K562 (cell line): ENCODE measurements around the gene STX18. TPM values are rescaled to one million over a fixed set of nuclear protein-coding genes. Genes with fewer than 3 reads are reported as not detected.

Source experiments
- ATAC-seq: fragments of 200-7000 bp; cut with Tn5 transposase; 3 replicates; pipeline ENCODE4 v1.9.1; 2020; ENCODE audit warnings: moderate library complexity
- BruUV-seq: library from RNA; stranded (reverse); fragments of 400-500 nt; replicated peaks from 2 replicates; lab custom pipeline; 2021; lab: Mats Ljungman, UMichigan
- CTCF ChIA-PET: fragments of 300-600 bp; formaldehyde crosslinking; extraction: SDS; loops from one replicate; lab custom pipeline; 2021; ENCODE audit warnings: low intra/inter-chr PET ratio; lab: Yijun Ruan, JAX
- POLR2A ChIA-PET: fragments of 300-600, 350-650 bp; sonication (Branson Sonifier 250); formaldehyde crosslinking; extraction: SDS; loops from one replicate; lab custom pipeline; 2021; ENCODE audit warnings: antibody characterized with exemption, inconsistent platforms; lab: Yijun Ruan, JAX
- DNase-seq, 4 experiments: peaks; one replicate each; pipeline versions ENCODE4 v3.0.0 to v3.0.0-alpha.2; 2011 to 2018; ENCODE audit warnings: low spot score in 3 of 4, mixed read lengths in 3 of 4; ENCODE audit errors: extremely low read depth in 1 of 4
- FAIRE-seq: peaks from 2 replicates; lab custom pipeline; 2011; peaks lifted over from hg19 to GRCh38; lab: Jason Lieb, UNC
- H2AFZ ChIP-seq: 2 replicates; pipeline ENCODE4 v1.6.0; 2011; ENCODE audit warnings: low read depth, low read length, control low read depth, inconsistent platforms
- H3K27ac ChIP-seq: fragments of 200-600 bp; 3 replicates; pipeline ENCODE4 v1.8.0; 2011; ENCODE audit warnings: low read depth, mild to moderate bottlenecking, control low read depth, inconsistent platforms, low read length, moderate library complexity, mixed read lengths; ENCODE audit errors: extremely low read depth
- H3K27me3 ChIP-seq, 2 experiments: fragments of 300-600 bp in 1 of 2; 2 replicates in 1 of 2; 3 replicates in 1 of 2; pipeline versions ENCODE4 v1.6.0 to v1.8.0; 2011; ENCODE audit warnings: inconsistent platforms in 2 of 2, low read length in 2 of 2, mild to moderate bottlenecking in 1 of 2, mixed read lengths in 1 of 2, moderate library complexity in 1 of 2; ENCODE audit not compliant: control insufficient read depth in 2 of 2, insufficient read depth in 2 of 2
- H3K36me3 ChIP-seq: fragments of 300-600 bp; 3 replicates; pipeline ENCODE4 v1.8.0; 2011; ENCODE audit warnings: mild to moderate bottlenecking, low read length, inconsistent platforms; ENCODE audit not compliant: control insufficient read depth, insufficient read depth
- H3K4me1 ChIP-seq, 2 experiments: fragments of 200-600 bp in 1 of 2; replicated peaks in 1 of 2; 2 replicates in 1 of 2; 3 replicates in 1 of 2; pipeline versions ENCODE4 v1.5.1 to v1.8.0; 2011; ENCODE audit warnings: inconsistent platforms in 2 of 2, low read length in 2 of 2, mild to moderate bottlenecking in 1 of 2, mixed read lengths in 1 of 2, moderate library complexity in 1 of 2; ENCODE audit not compliant: control insufficient read depth in 2 of 2, insufficient read depth in 2 of 2
- H3K4me2 ChIP-seq: 2 replicates; pipeline ENCODE4 v1.6.1; 2011; ENCODE audit warnings: low read length, control low read depth, inconsistent platforms, mixed read lengths; ENCODE audit not compliant: insufficient read depth
- H3K4me3 ChIP-seq: fragments of 200-600 bp; sonication (generic), shearing (Covaris generic); 2 replicates; pipeline ENCODE4 v1.5.1; 2016; ENCODE audit warnings: control low read depth, inconsistent platforms
- H3K79me2 ChIP-seq: fragments of 200-600 bp; 3 replicates; pipeline ENCODE4 v1.8.0; 2011; ENCODE audit warnings: low read length, inconsistent platforms; ENCODE audit not compliant: control insufficient read depth, insufficient read depth
- H3K9ac ChIP-seq, 2 experiments: 2 replicates each; pipeline versions ENCODE4 v1.6.0 to v1.6.1; 2011; ENCODE audit warnings: low read depth in 2 of 2, low read length in 2 of 2, control low read depth in 1 of 2, inconsistent platforms in 1 of 2, mild to moderate bottlenecking in 1 of 2, mixed read lengths in 1 of 2; ENCODE audit not compliant: insufficient read depth in 1 of 2
- H3K9me1 ChIP-seq: one replicate; pipeline ENCODE4 v1.6.0; 2011; ENCODE audit warnings: inconsistent platforms, mild to moderate bottlenecking, low read length, moderate library complexity; ENCODE audit not compliant: control insufficient read depth, insufficient read depth
- H3K9me3 ChIP-seq: replicated peaks from 2 replicates; pipeline ENCODE4 v1.5.1; 2011; ENCODE audit warnings: low read depth, low read length, inconsistent platforms; ENCODE audit not compliant: control insufficient read depth, insufficient read depth
- H4K20me1 ChIP-seq: replicated peaks from 2 replicates; pipeline ENCODE4 v1.6.1; 2011; ENCODE audit warnings: low read length, inconsistent platforms, mixed read lengths; ENCODE audit not compliant: control insufficient read depth, insufficient read depth
- CHD1 ChIP-seq: fragments of 200-600 bp; sonication (generic); IDR thresholded peaks from one replicate; pipeline ENCODE4 v1.6.1; 2012; ENCODE audit warnings: mild to moderate bottlenecking, moderate library complexity, low read length, inconsistent platforms
- COPS2 ChIP-seq: fragments of 450-650 bp; conservative IDR thresholded peaks from 2 replicates; pipeline ENCODE4 v1.6.1; 2016; ENCODE audit warnings: mild to moderate bottlenecking, moderate library complexity
- E2F3 ChIP-seq: fragments of 250-450 bp; sonication (Bioruptor Pico); IDR thresholded peaks from 2 replicates; pipeline ENCODE4 v1.4.0; 2020; ENCODE audit warnings: mild to moderate bottlenecking
- ELK1 ChIP-seq: sonication (generic); formaldehyde crosslinking; IDR thresholded peaks from 2 replicates; pipeline ENCODE4 v1.8.1; 2022; ENCODE audit warnings: missing genetic modification reagents
- MCM2 ChIP-seq: fragments of 450-650 bp; IDR thresholded peaks from 2 replicates; pipeline ENCODE4 v1.6.1; 2017; ENCODE audit warnings: low read depth, mild to moderate bottlenecking
- NFATC3 ChIP-seq: fragments of 450-650 bp; IDR thresholded peaks from 2 replicates; pipeline ENCODE4 v1.6.1; 2017; ENCODE audit warnings: mild to moderate bottlenecking
- NR2F6 ChIP-seq: fragments of 450-650 bp; formaldehyde crosslinking; IDR thresholded peaks from 2 replicates; pipeline ENCODE4 v1.4.0; 2020; ENCODE audit warnings: mild to moderate bottlenecking
- OTX1 ChIP-seq: fragments of 450-650 bp; formaldehyde crosslinking; IDR thresholded peaks from 2 replicates; pipeline ENCODE4 v1.4.0; 2022; ENCODE audit warnings: mild to moderate bottlenecking
- RCOR1 ChIP-seq, 2 experiments: IDR thresholded peaks; 2 replicates each; pipeline ENCODE4 v1.6.1; 2012; ENCODE audit warnings: low read depth in 2 of 2, low read length in 2 of 2, borderline replicate concordance in 1 of 2, improper control_type of control experiment in 1 of 2
- SP2 ChIP-seq: IDR thresholded peaks from 2 replicates; pipeline ENCODE4 v1.6.1; 2011; ENCODE audit warnings: mild to moderate bottlenecking, low read depth, low read length, moderate library complexity; ENCODE audit not compliant: poor library complexity, severe bottlenecking; ENCODE audit errors: extremely low read depth
- STAT5B ChIP-seq: fragments of 250-450 bp; sonication (Bioruptor Pico); IDR thresholded peaks from 2 replicates; pipeline ENCODE4 v1.8.0; 2021; ENCODE audit warnings: mild to moderate bottlenecking, inconsistent platforms
- TCF3 ChIP-seq: sonication (generic); formaldehyde crosslinking; IDR thresholded peaks from 2 replicates; pipeline ENCODE4 v1.4.0; 2020; ENCODE audit warnings: mild to moderate bottlenecking, missing genetic modification reagents
- TFAM ChIP-seq: fragments of 250-450 bp; sonication (Bioruptor Pico); conservative IDR thresholded peaks from 2 replicates; pipeline ENCODE4 v1.5.0; 2021; ENCODE audit warnings: mild to moderate bottlenecking, moderate library complexity
- ZNF197 ChIP-seq: fragments of 200-800 bp; sonication (Bioruptor generic); IDR thresholded peaks from 2 replicates; pipeline ENCODE4 v1.6.1; 2016; ENCODE audit warnings: low read depth, missing genetic modification characterization, missing compliant biosample characterization
- ZNF224 ChIP-seq: sonication (generic); formaldehyde crosslinking; IDR thresholded peaks from 2 replicates; pipeline ENCODE4 v1.8.0; 2022; ENCODE audit warnings: mild to moderate bottlenecking, missing genetic modification reagents
- ZNF347 ChIP-seq: fragments of 450-650 bp; formaldehyde crosslinking; IDR thresholded peaks from 2 replicates; pipeline ENCODE4 v1.4.0; 2020; ENCODE audit warnings: low read depth, mild to moderate bottlenecking, moderate library complexity
- WGBS: fragments of 100-300 bp; shearing (Covaris generic); methylation state at CpG from one replicate; pipeline ENCODE4 v1.1.6; 2016; ENCODE audit warnings: low coverage, mixed read lengths; ENCODE audit not compliant: insufficient coverage; ENCODE audit errors: missing lambda C conversion rate; 5-methylcytosine and 5-hydroxymethylcytosine counted together
- in situ Hi-C: fragments of 300-500 bp; cut with MboI; formaldehyde crosslinking; loops from 4 replicates; pipeline ENCODE4 v1.15.0; 2018; ENCODE audit warnings: inconsistent platforms, mixed read lengths
- intact Hi-C: fragments of 100-400 bp; cut with micrococcal nuclease; formaldehyde crosslinking; loops from 2 replicates; pipeline ENCODE4 v1.14.2; 2022
- polyA plus RNA-seq, 8 experiments: library from polyadenylated mRNA; depleted of rRNA in 4 of 8; stranded (reverse) in 5 of 8; unstranded in 3 of 8; fragments of >200 nt; fragmentation: Nextera tagmentation in 2 of 8; fragmentation: Illumina TruSeq in 1 of 8; extraction: Ambion mirVana in 2 of 8; extraction: Trizol in 1 of 8; gene quantifications; 2 replicates each; pipeline versions ENCODE4 v1.2.1 to v1.2.3, GENCODE V29; 2011 to 2014; ENCODE audit warnings: inconsistent platforms in 1 of 8, missing spikeins in 1 of 8
- total RNA-seq, 7 experiments: library from RNA; depleted of rRNA in 6 of 7; stranded (reverse); fragments of >200 nt in 6 of 7; fragmentation: Illumina TruSeq in 2 of 7; extraction: Trizol in 2 of 7; gene quantifications; 2 replicates each; pipeline versions ENCODE4 v1.2.1 to v1.2.3, GENCODE V29; 2011 to 2021; ENCODE audit warnings: low replicate concordance in 1 of 7
- TF ChIP-seq, protein P1 (sequence below): fragments of 450-650 bp; formaldehyde crosslinking; conservative IDR thresholded peaks from 2 replicates; pipeline ENCODE4 v1.4.0; 2022; ENCODE audit warnings: mild to moderate bottlenecking, missing genetic modification characterization

The STX18 gene
- total and polyA plus RNA-seq, 9 of the 15 experiments (the other 6 are each of a cell fraction or from before 2014, with no cell fraction given): 6.2 to 41.7 (median 22.7) TPM

GRCh38 chr4:4408132-4408523 lies 133.7 kb downstream of the STX18 start:
- Histone ChIP-seq H4K20me1 (peaks cover 14% of the 10 kb centered on the region), H2AFZ (no peak overlapping the region), H3K79me2 (no peaks in the 10 kb centered on the region), H3K4me3 (no peak overlapping the region), H3K9me3 (no peaks in the 10 kb centered on the region), H3K36me3 (no peaks in the 10 kb centered on the region), H3K4me2 (no peak overlapping the region), H3K4me1 (peaks cover 0 to 7% of the 10 kb centered on the region in 2 experiments; a peak in 2 of 5 replicates), H3K27me3 (peaks cover 47 to 96% of the 10 kb centered on the region in 2 experiments), H3K9ac (no peak overlapping the region), H3K9me1 (no peaks in the 10 kb centered on the region), H3K27ac (no peak overlapping the region)
- CTCF ChIA-PET: no interaction called here
- BruUV-seq: no TSS peak
- no peak for ATAC-seq
- no peak for FAIRE-seq
- no peak for DNase-seq
- 0% methylated on average over 12 of the region's 13 CpGs for WGBS
- POLR2A ChIA-PET: interaction anchor here (1.8 kb wide), 1 partner anchor 16 kb away, joined by 5 read pairs; no protein-coding TSS in a partner anchor
- intact Hi-C loops: no loop called here
- TF ChIP-seq E2F3 (CRISPR knock-in tag) (no peak), STAT5B (CRISPR knock-in tag) (no peak), ELK1 (CRISPR knock-in tag) (no peak), ZNF224 (CRISPR knock-in tag) (no peak), SP2 (no peak), ZNF197 (CRISPR knock-in tag) (no peak), MCM2 (no peak), CHD1 (no peak), TCF3 (CRISPR knock-in tag) (no peak), TFAM (CRISPR knock-in tag) (no peak), NFATC3 (no peak), OTX1 (CRISPR knock-in tag) (no peak), NR2F6 (no peak), COPS2 (no peak), ZNF347 (CRISPR knock-in tag) (no peak), RCOR1 (IDR thresholded peaks at IDR 0.05; ENCODE audit: borderline replicate concordance in 1 of 2, low read depth in 2 of 2, low read length in 2 of 2) (no peak)
- TF ChIP-seq, protein P1, sequence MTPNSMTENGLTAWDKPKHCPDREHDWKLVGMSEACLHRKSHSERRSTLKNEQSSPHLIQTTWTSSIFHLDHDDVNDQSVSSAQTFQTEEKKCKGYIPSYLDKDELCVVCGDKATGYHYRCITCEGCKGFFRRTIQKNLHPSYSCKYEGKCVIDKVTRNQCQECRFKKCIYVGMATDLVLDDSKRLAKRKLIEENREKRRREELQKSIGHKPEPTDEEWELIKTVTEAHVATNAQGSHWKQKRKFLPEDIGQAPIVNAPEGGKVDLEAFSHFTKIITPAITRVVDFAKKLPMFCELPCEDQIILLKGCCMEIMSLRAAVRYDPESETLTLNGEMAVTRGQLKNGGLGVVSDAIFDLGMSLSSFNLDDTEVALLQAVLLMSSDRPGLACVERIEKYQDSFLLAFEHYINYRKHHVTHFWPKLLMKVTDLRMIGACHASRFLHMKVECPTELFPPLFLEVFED (CRISPR knock-in tag): no peak
- in situ Hi-C loops: no loop called here
